Ecto neural progenitor cell (in vitro differentiated cells): ENCODE measurements around the gene ASB6.

Experiments
- DNase-seq: peaks from one replicate; pipeline ENCODE4 v3.0.0-alpha.2; 2018; ENCODE audit warnings: low spot score

Gene ASB6

DNA sequence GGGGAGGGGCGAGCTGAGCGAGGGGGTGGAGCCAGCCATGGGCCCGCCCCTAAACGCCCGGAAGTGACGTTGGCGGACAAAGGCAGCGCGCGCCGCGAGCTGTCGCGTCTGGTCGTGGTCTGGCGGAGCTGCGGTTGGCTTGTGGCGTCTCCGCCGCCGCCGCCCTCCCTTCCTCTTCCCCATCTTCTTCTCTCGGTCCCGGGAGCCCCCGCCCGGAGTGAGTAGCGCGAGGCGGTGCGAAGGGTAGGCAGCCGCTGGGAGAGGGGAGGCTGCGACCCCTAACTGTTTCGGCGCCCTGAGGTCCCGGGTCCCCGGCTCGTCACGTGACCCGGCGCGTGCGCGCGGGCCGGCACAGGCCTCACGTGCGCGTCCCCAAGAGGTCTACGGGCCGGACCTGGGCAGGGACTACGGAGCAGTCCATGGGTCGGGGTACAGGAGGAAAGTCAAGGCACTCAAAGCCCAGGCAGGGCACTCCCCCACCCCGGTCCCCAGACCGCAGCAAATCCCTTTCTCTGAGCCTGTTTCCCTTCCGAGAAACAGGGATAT lies 15.8 kb downstream of the ASB6 start, which contains the start of gene NTMT1:
Gene NTMT1, plus strand, starts transcription at position 85 of the 546 bp plus-strand sequence. CDS start 6,541 bp downstream, outside the sequence.
- peak; percentile 92 for DNase-seq

- DNase-seq = no peak
Measured at GRCh38 chr9:129624947-129625346, 17.0 kb downstream of the ASB6 start.

- peak; percentile 85 for DNase-seq
Measured at GRCh38 chr9:129624168-129624759, 17.7 kb downstream of the ASB6 start.

DNA sequence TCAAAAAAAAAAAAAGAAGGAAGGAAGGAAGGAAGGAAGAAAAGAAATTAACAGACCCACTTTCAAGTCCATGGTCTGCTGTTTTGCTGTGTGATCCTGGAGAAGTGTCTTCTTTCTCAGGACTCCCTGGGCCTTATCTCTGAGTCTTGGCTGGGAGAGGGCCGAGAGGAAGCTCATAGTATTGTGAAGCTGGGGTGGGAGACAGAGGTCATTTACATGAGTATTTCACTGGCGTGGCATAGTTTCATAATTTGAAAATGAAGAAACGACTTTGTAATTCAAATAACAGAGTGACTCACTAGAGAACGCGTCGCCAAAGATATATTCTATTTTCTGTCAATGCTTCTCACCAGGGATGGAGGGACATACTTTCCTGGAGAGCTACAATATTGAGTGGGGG lies 18.6 kb downstream of the ASB6 start:
- DNase-seq = no peak

GRCh38 chr9:129620669-129621295 lies 21.2 kb downstream of the ASB6 start, which contains the start of gene C9orf50:
Gene C9orf50, minus strand, starts transcription at chr9:129621101. Its CDS starts 527 bp downstream, at chr9:129620574.
- DNase-seq = no peak

GRCh38 chr9:129619787-129620668 lies 21.9 kb downstream of the ASB6 start:
- peak; percentile 76 for DNase-seq

DNA sequence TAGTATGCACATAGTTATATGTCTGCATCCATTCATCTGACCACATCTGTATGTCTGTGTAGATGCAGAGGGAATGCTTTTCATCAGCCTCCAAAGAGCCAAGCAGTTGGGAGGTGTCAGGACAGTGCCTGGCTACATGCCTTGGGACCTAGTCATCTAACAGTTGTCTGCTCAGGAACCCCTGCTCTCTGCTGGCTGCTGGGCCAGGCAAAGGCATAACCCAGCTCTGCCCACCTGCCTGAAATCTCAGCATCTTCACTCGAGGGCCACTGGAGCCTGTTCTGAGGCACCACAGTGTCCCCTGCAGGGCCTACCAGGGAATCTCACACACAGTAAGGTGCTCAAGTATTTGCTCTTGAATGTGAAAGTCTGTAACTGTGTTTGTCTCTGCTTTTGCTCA lies 24.8 kb downstream of the ASB6 start:
- DNase-seq = no peak

- no peak for DNase-seq
Measured at GRCh38 chr9:129615407-129616285, 26.3 kb downstream of the ASB6 start.

DNA sequence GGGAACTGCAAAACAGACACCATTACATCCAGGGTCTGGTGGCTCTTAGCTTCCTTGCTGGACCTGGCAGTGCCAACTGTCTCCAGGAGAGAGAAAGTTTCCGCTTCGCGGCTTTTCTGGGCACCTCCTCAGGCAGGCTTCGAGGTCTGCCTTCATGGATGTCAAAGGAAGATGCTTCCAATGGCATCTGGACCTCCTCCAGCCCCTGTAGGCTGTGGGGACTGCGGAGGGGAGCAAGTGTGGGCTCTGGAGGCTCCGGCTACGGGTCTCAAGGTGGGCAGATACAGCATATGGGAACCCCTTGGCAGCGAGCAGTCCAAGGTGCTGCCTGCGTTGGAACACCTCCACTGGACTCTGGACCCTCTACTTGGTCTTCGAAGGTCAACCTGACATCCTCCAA lies 27.0 kb downstream of the ASB6 start:
- no peak for DNase-seq

DNA sequence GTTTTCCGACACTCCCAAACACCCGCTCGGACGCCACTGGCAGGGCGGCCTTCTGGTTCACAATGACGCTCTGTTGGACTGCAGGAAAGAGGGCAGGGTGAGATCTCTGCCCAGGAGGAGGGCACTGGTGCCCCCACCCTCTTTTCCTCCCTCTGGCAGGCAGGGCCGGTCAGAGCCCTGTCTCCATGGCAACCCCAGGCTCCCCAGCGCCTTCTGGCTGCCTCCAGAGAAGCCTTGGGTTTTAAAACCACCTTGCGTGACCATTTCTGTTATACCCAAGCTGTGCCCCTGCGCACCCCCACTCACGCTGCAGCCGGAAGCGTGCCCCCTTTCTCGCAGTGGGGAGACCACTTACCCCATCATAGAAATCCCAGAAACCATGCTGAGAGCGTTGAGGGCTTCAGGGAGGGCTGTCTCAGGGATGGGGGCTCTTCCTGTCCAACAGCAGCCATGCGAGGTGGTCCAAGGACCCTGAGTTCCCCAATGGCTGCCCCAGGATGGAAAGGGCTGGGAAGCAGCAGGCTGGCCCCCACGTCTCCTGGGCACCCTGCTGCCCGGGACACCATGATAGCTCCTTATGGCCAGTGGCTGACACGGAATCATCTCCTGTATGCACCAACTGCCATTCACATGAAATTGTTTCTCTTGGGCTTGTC lies 28.3 kb downstream of the ASB6 start:
- peak; percentile 65 for DNase-seq

- no peak for DNase-seq
Measured at GRCh38 chr9:129612815-129613519, 29.0 kb downstream of the ASB6 start.

DNA sequence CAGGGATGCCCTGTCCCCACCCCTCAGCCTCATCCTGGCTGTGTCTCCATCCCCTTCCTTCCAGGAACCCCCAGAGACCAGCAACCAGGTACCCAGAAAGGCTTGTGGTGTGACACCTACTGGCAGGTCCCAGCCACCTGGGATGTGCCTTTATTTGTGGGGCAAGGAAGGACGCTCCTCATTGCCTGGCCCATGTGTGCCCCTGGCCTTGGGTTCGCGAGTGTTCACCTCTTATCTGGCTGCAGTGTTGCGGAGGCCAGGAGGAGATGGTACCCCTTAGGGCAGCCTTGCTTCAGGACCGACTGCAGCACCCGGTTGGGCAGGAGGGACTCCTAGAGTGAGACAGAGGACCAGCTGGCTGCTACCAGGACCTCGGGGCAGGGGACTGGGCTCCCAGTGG lies 29.8 kb downstream of the ASB6 start:
- no peak for DNase-seq

- DNase-seq = no peak
Measured at GRCh38 chr9:129611307-129611800, 30.6 kb downstream of the ASB6 start.

DNA sequence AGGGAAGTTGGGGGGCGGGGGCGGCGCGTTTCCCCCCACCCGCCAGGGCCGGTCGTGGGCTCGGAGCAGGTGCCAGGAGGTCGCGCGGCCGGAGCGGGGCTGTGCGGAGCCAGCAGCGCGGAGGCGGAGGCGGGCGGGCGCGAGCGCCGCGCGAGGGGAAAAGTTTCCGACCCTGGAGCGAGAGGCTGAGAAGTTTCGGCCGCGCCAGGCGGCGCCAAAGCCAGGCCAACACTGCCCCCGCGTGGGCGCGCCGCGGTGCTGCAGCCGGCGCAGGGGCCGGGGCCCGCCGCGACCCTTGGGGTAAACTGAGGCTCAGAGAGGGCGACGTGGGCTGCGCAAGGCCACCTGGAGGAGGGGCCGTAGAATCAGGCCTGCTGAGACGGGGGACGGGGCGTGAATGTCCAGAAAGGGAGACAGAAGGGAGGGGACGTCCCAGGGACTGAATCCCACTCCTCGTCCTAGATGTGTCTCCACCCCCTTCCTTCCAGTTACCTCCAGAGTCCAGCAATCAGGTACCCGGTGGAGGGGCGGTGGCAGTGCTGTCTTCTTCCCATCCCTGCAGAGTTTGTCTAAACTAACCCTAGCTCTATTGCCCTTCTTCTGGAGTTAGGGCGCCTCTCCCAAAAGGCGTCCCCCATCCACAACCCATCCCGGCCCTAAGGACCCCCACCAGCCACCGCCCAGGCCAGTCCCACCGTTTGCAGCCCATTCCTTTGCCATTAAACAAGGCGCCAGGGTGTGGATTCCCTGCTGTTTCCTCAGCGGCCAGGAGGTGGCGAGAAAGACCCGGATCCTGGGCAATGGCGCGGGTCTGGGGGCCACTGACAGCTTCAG lies 31.3 kb downstream of the ASB6 start:
- DNase-seq = peak; percentile 90

GRCh38 chr9:129610213-129610472 lies 31.8 kb downstream of the ASB6 start:
- no peak for DNase-seq

- DNase-seq = peak; percentile 72
Measured at GRCh38 chr9:129609486-129610212, 32.3 kb downstream of the ASB6 start.

- DNase-seq = no peak
Measured at GRCh38 chr9:129608561-129609481, 33.1 kb downstream of the ASB6 start.

GRCh38 chr9:129607027-129607387 lies 34.9 kb downstream of the ASB6 start:
- DNase-seq = no peak
